Omental fat pad (tissue), 4 donors: ENCODE results near the gene SDCBP2. TPM values are rescaled to one million over a fixed set of nuclear protein-coding genes. Genes with fewer than 3 reads are reported as not detected.

Experiments used
- ATAC-seq: fragments of 150-250 bp; one replicate; pipeline ENCODE4 v1.9.1; 2016; ENCODE audit warnings: mild to moderate bottlenecking, moderate library complexity; ENCODE audit not compliant: low FRiP score
- DNase-seq: peaks from one replicate; pipeline ENCODE4 v3.0.0-alpha.2; 2019; ENCODE audit warnings: low spot score
- total RNA-seq, 4 donors: library from RNA; depleted of rRNA; stranded (reverse); fragments of >200 nt; gene quantifications; one replicate each; pipeline ENCODE4 v1.1.0, GENCODE V29; 2016
- TF ChIP-seq, protein P1 (sequence below), 3 donors: fragments of 450-650 bp; IDR thresholded peaks; one replicate each; pipeline ENCODE4 v1.5.1; 2016 to 2017; ENCODE audit warnings: antibody characterized with exemption in 3 of 3, mild to moderate bottlenecking in 3 of 3, moderate library complexity in 2 of 3

SDCBP2 gene
- total RNA-seq, 4 donors from 2014 or later = 7.7 to 18.0 (median 9.8) TPM

DNA sequence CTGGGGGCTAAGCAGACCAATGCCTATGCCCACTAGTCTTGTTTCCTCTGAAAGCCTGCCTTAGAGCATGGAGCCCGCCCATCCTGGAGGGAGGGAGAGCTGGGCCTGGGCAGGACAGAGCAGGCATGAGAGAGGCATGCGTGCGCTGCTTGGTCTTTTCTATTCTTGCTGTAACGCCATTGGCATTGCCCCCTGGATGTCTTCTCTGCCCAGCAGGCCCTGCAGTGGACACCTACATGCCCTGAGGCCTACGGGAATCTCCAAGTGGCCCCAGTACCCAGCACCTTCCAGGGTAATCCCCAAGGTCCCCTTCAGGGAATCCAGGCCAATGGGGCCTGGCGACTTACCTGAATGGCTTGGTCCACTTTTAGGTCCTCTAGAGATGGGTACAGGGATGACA is 8.9 kb downstream of the SDCBP2 start:
- DNase-seq (no peak), ATAC-seq (no peak)
- TF ChIP-seq, protein P1, sequence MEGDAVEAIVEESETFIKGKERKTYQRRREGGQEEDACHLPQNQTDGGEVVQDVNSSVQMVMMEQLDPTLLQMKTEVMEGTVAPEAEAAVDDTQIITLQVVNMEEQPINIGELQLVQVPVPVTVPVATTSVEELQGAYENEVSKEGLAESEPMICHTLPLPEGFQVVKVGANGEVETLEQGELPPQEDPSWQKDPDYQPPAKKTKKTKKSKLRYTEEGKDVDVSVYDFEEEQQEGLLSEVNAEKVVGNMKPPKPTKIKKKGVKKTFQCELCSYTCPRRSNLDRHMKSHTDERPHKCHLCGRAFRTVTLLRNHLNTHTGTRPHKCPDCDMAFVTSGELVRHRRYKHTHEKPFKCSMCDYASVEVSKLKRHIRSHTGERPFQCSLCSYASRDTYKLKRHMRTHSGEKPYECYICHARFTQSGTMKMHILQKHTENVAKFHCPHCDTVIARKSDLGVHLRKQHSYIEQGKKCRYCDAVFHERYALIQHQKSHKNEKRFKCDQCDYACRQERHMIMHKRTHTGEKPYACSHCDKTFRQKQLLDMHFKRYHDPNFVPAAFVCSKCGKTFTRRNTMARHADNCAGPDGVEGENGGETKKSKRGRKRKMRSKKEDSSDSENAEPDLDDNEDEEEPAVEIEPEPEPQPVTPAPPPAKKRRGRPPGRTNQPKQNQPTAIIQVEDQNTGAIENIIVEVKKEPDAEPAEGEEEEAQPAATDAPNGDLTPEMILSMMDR (IDR thresholded peaks at IDR 0.05) = no peak

DNA sequence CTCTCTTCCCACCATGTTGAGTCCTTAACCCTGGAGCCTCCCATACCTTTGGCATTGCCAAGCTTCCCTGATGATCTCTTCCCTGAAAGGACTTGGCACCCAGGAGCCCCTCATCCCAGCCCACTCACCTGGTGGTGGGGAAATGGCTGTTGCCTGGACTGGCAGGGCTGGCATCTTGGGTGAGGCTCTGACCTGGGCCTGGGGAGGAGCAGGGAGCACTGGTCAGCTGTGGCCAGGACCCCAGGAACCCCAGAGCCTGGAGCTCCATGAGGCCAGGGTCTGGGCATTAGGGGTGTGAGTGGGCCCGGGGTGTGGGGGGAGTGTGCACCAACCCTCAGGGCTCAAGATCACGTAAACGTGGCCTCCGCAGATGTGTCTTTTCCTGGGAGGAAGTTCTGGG is 9.5 kb downstream of the SDCBP2 start:
- TF ChIP-seq, protein P1 (IDR thresholded peaks at IDR 0.05) = no peak
- DNase-seq (no peak), ATAC-seq (no peak)

DNA sequence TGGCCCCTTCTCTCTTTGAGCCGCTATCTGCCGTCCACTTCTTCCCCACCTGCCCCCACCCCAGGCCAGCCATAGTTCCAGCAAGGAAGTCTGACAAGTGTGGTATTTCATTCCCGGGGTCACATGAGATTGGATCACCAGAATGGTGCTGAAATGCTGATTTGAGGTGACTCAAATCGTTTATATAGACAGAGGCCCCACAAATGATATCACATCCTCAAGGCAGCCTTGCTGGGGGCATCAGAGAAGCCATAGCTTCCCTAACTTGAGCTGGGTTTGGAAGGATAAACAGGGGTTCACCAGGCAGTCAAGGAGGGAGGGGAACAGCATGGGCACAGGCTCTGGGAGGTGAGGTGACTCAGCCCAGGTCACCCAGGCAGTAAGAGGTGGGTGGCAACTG is 9.9 kb downstream of the SDCBP2 start:
- TF ChIP-seq, protein P1 (IDR thresholded peaks at IDR 0.05) = no peak
- DNase-seq (no peak), ATAC-seq (no peak)

DNA sequence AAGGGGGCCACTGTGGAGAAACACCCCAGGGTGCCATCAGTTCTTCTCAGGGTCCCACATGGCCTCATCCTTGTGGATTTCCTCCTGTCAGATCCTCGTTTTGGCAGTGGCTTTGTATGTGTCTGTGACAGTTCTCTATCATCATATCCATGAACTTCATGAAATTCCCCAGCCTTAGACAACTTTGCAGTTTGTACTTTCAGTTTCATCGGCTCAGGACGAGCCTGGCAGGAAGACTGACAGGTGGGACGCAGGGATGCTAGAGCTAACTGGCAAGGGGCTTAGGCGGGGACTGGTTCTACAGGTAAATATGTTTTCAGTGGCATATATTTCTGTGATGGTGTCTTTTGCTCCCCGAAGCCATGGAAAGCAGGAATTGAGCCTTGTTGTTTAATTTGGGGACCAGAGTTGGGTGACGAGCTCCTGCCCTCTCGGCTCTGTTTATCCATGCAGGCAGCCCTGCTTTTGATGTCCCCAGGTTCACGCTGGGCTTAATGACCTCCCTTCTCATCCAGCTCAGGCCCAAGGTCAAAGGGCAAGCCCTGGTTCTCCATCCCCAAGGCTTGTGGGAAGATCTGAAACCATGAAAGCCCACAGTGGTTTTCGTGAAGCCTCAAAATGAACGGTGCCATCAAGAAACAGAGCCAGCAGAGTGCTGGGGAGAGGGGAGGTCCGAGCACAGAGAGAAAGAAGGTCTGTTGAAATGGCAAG is 11.2 kb downstream of the SDCBP2 start:
- DNase-seq (no peak), ATAC-seq (no peak)
- TF ChIP-seq, protein P1 (IDR thresholded peaks at IDR 0.05) = no peak

DNA sequence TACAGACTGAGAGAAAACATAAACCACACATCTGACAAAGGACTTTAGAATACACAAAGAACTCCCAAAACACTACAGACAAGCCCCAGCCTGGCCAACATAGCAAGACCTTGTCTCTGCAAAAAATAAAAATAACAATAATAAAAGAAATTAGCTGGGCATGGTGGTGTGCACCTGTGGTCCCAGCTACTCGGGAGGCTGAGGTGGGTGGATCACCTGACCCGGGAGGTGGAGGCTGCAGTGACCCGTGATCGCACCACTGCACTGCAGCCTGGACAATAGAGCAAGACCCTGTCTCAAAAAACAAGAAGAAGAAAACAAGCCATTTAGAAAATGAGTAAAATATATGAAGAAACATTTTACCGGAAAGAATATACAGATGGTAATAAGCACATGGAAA is 13.1 kb downstream of the SDCBP2 start:
- DNase-seq (no peak), ATAC-seq (no peak)

DNA sequence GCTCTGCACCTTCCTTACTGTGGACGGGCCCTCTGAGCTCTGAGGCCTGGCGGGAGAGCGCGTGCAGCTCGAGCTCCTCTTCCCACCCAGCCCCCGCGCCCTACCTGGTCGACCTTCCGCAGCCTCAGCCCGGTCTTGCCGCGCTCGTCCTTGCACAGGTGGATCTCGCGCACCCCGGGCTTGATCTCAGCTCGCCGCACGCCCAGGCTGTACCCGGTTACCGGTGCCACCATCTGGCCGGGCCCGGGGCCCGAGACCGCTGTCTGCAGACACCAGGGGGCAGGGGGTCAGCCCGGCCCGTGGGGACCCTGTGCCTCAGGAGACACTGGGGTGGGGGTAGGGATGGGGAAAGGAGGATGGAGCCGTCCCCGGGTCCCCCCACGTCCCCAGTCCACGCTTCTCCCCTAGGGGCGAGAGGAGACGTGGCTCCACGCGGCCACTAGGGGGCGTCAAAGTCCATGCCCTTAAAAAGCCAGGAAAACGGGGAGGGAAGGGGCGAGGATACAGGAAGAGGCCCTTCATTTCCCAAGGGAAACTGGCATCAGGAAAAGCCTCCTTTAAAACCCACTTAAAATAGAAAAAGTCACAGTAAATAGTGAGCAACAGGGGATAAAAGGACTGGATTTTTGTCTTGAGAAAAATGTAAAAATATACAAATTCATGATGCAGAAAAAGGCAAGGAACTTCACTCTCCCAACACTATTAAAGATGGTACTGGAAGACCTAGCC is 15.5 kb downstream of the SDCBP2 start:
- ATAC-seq (peak; percentile 55), DNase-seq (peak; percentile 48)
- TF ChIP-seq, protein P1 (IDR thresholded peaks at IDR 0.05) = peak in 2 of 3 donors; percentile 84 to 90

More for the DNA sequence above, 13.1 kb downstream of the SDCBP2 start:
- TF ChIP-seq, protein P1 (IDR thresholded peaks at IDR 0.05) = no peak

DNA sequence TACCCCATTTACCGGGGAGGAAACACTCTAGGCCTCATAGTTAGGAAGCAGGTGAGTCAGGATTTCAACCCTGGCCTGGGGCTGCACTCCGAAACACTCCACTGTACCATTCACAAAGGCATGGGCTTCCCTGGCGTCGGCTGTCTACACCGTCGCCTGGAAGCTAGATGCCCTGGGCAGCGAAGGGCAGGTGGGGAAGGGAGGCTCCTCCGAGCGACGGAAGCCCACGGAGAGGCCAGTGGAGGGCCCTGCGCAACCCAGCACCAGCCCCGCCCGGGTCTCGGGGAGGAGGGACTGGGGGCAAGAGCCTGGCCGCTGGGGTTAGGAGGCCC is 16.1 kb downstream of the SDCBP2 start:
- peak; percentile 17 for ATAC-seq
- TF ChIP-seq, protein P1 (IDR thresholded peaks at IDR 0.05) = no peak

More for the DNA sequence above, 16.1 kb downstream of the SDCBP2 start:
- DNase-seq = no peak
